Endothelial cell of umbilical vein (primary cell): ENCODE data around the gene CARD14. TPM values are rescaled to one million over a fixed set of nuclear protein-coding genes. Genes with fewer than 3 reads are reported as not detected.

ENCODE experiments used
- BruUV-seq: library from RNA; stranded (reverse); fragments of 400-500 nt; replicated peaks from 2 replicates; lab custom pipeline; 2021; lab: Mats Ljungman, UMichigan
- CTCF ChIA-PET: fragments of 300-600, 350-600 bp; sonication (Branson Sonifier 250); formaldehyde crosslinking; loops from one replicate; lab custom pipeline; 2021; ENCODE audit warnings: antibody characterized with exemption, inconsistent platforms; lab: Charles Lee
- POLR2A ChIA-PET: fragments of 300-600, 350-600 bp; sonication (Branson Sonifier 250); formaldehyde crosslinking; loops from one replicate; lab custom pipeline; 2021; ENCODE audit warnings: antibody characterized with exemption, inconsistent platforms; lab: Charles Lee
- DNase-seq: peaks from one replicate; pipeline ENCODE4 v3.0.0-alpha.2; 2011; ENCODE audit warnings: low read depth, low spot score
- FAIRE-seq: peaks from 2 replicates; lab custom pipeline; 2011; peaks lifted over from hg19 to GRCh38; lab: Jason Lieb, UNC
- H2AFZ ChIP-seq: 2 replicates; pipeline ENCODE4 v1.6.0; 2012; ENCODE audit warnings: low read depth, low read length, control low read depth, inconsistent platforms
- H3K27ac ChIP-seq: 2 replicates; pipeline ENCODE4 v1.5.1; 2011; ENCODE audit warnings: low read depth, mild to moderate bottlenecking, control low read depth, low read length, moderate library complexity; ENCODE audit not compliant: insufficient read depth
- H3K27me3 ChIP-seq, 2 experiments: 2 replicates each; pipeline versions ENCODE4 v1.6.0 to v1.6.1; 2011; ENCODE audit warnings: low read length in 2 of 2, mixed read lengths in 1 of 2; ENCODE audit not compliant: control insufficient read depth in 2 of 2, insufficient read depth in 2 of 2
- H3K36me3 ChIP-seq, 2 experiments: 2 replicates in 1 of 2; 3 replicates in 1 of 2; pipeline ENCODE4 v1.5.1; 2011; ENCODE audit warnings: low read length in 2 of 2, mild to moderate bottlenecking in 1 of 2, moderate library complexity in 1 of 2; ENCODE audit not compliant: control insufficient read depth in 2 of 2, insufficient read depth in 2 of 2; ENCODE audit errors: extremely low read depth in 1 of 2
- H3K4me1 ChIP-seq: 3 replicates; pipeline ENCODE4 v1.5.1; 2011; ENCODE audit warnings: mild to moderate bottlenecking, low read length; ENCODE audit not compliant: control insufficient read depth, insufficient read depth; ENCODE audit errors: extremely low read depth
- H3K4me2 ChIP-seq: 2 replicates; pipeline ENCODE4 v1.6.1; 2011; ENCODE audit warnings: low read length, control low read depth, mixed read lengths; ENCODE audit not compliant: insufficient read depth
- H3K4me3 ChIP-seq, 3 experiments: fragments of 200-600 bp in 1 of 3; sonication (generic), shearing (Covaris generic) in 1 of 3; replicated peaks in 1 of 3; 2 replicates each; pipeline ENCODE4 v1.5.1; 2011 to 2016; ENCODE audit warnings: control low read depth in 3 of 3, low read length in 3 of 3, mild to moderate bottlenecking in 2 of 3, inconsistent platforms in 1 of 3, low read depth in 1 of 3, moderate library complexity in 1 of 3; ENCODE audit not compliant: insufficient read depth in 1 of 3
- H3K79me2 ChIP-seq: 2 replicates; pipeline ENCODE4 v1.6.0; 2012; ENCODE audit warnings: low read length, inconsistent platforms; ENCODE audit not compliant: control insufficient read depth, insufficient read depth
- H3K9ac ChIP-seq: replicated peaks from 2 replicates; pipeline ENCODE3; 2011; ENCODE audit warnings: low read length, control low read depth; ENCODE audit not compliant: insufficient read depth; ENCODE audit errors: extremely low read depth
- H3K9me1 ChIP-seq: replicated peaks from 3 replicates; pipeline ENCODE4 v1.6.0; 2011; ENCODE audit warnings: mild to moderate bottlenecking, low read length; ENCODE audit not compliant: control insufficient read depth, insufficient read depth; ENCODE audit errors: extremely low read depth
- H3K9me3 ChIP-seq: replicated peaks from 2 replicates; pipeline ENCODE4 v1.5.1; 2012; ENCODE audit warnings: low read length, inconsistent platforms; ENCODE audit not compliant: control insufficient read depth, insufficient read depth
- H4K20me1 ChIP-seq: replicated peaks from 2 replicates; pipeline ENCODE3; 2011; ENCODE audit warnings: mild to moderate bottlenecking, low read length; ENCODE audit not compliant: control insufficient read depth, insufficient read depth; ENCODE audit errors: extremely low read depth
- EZH2 ChIP-seq: IDR thresholded peaks from 2 replicates; pipeline ENCODE4 v1.6.1; 2012; ENCODE audit warnings: borderline replicate concordance, low read depth, mild to moderate bottlenecking, moderate library complexity, low read length, inconsistent platforms; ENCODE audit not compliant: severe bottlenecking
- FOS ChIP-seq: IDR thresholded peaks from 2 replicates; pipeline ENCODE4 v1.6.1; 2011; ENCODE audit warnings: mild to moderate bottlenecking, low read length, moderate library complexity, borderline replicate concordance; ENCODE audit not compliant: insufficient read depth
- GATA2 ChIP-seq: IDR thresholded peaks from 2 replicates; pipeline ENCODE4 v1.7.0; 2011; ENCODE audit warnings: low read depth, mild to moderate bottlenecking, moderate library complexity, mixed read lengths, low read length; ENCODE audit not compliant: insufficient read length, insufficient read depth
- JUN ChIP-seq: IDR thresholded peaks from 2 replicates; pipeline ENCODE4 v1.6.1; 2011; ENCODE audit warnings: borderline replicate concordance, low read depth; ENCODE audit not compliant: insufficient read length, insufficient read depth
- MYC ChIP-seq: IDR thresholded peaks from one replicate; pipeline ENCODE4 v1.6.1; 2011; ENCODE audit warnings: mild to moderate bottlenecking, low read depth, low read length
- POLR2A ChIP-seq: IDR thresholded peaks from 2 replicates; pipeline ENCODE4 v1.6.1; 2012; ENCODE audit warnings: low read depth, mild to moderate bottlenecking, control low read depth, low read length
- POLR2AphosphoS5 ChIP-seq: IDR thresholded peaks from 2 replicates; pipeline ENCODE4 v1.6.1; 2012; ENCODE audit warnings: low read depth, mild to moderate bottlenecking, control low read depth, low read length, moderate library complexity; ENCODE audit not compliant: insufficient read depth
- dilution Hi-C: fragments of 300-500 bp; cut with MboI; formaldehyde crosslinking; loops from one replicate; pipeline ENCODE4 v1.15.0; 2019; ENCODE audit warnings: low sequenced_read_pairs; ENCODE audit not compliant: extremely low pct_ligation_motif_present
- intact Hi-C: fragments of 100-400 bp; cut with micrococcal nuclease; formaldehyde crosslinking; loops from one replicate; pipeline ENCODE4 v1.10.0; 2022
- polyA plus RNA-seq, 4 experiments: library from polyadenylated mRNA; depleted of rRNA in 3 of 4; stranded (reverse) in 3 of 4; unstranded in 1 of 4; fragments of >200 nt; gene quantifications; 2 replicates each; pipeline versions ENCODE4 v1.2.1 to v1.2.3, GENCODE V29; 2011 to 2012; ENCODE audit warnings: missing spikeins in 1 of 4
- total RNA-seq: library from RNA; stranded (reverse); gene quantifications from 2 replicates; pipeline ENCODE4 v1.2.3, GENCODE V29; 2021
- TF ChIP-seq, protein P1 (sequence below): IDR thresholded peaks from 2 replicates; pipeline ENCODE4 v1.6.1; 2011; ENCODE audit not compliant: insufficient read depth, insufficient read length
- TF ChIP-seq, protein P2 (sequence below), 2 donors: IDR thresholded peaks; 1 replicate in 1 of 2; 2 replicates in 1 of 2; pipeline ENCODE4 v1.5.1; 2011; ENCODE audit warnings: low read length in 2 of 2, mild to moderate bottlenecking in 2 of 2, moderate library complexity in 2 of 2, control low read depth in 1 of 2, inconsistent platforms in 1 of 2, low read depth in 1 of 2; ENCODE audit not compliant: insufficient read depth in 1 of 2; ENCODE audit errors: extremely low read depth in 1 of 2

The CARD14 gene
- total and polyA plus RNA-seq, 2 donors (not counting 3 experiments of a cell fraction or from before 2014, with no cell fraction given), result not detected

DNA sequence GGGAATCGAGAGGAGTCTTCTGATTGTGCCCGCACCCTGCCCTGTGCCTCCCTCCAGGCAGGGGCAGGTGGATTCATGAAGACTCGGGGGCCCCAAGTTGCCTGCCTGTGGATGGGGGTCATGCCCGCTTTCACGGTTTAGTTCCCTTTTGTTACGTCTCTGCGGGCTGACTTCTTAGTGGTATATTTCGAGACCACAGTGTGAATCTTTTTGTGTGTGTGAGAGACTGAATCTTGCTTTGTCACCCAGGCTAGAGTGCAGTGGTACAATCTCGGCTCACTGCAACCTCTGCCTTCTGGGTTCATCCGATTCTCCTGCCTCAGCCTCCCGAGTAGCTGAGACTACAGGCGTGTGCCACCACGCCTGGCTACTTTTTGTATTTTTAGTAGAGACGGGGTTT lies 72.7 kb downstream of the CARD14 start:
- Histone ChIP-seq H3K27ac (no peak overlapping the region), H3K9ac (no peak overlapping the region), H3K79me2 (no peaks in the 10 kb centered on the region), H3K4me2 (no peak overlapping the region), H4K20me1 (no peaks in the 10 kb centered on the region), H3K4me1 (no peaks in the 10 kb centered on the region), H3K36me3 (peaks cover 2 to 19% of the 10 kb centered on the region in 2 experiments), H2AFZ (no peak overlapping the region), H3K27me3 (no peaks in the 10 kb centered on the region), H3K4me3 (no peak overlapping the region), H3K9me1 (no peaks in the 10 kb centered on the region), H3K9me3 (no peaks in the 10 kb centered on the region)
- dilution Hi-C loops, result no loop called here
- ChIA-PET CTCF (no interaction called here), POLR2A (no interaction called here)
- DNase-seq (no peak), FAIRE-seq (no peak)
- TF ChIP-seq MYC (no peak), JUN (no peak), FOS (no peak), POLR2A (no peak), EZH2 (no peak), GATA2 (no peak), POLR2AphosphoS5 (no peak)
- TF ChIP-seq, protein P1, sequence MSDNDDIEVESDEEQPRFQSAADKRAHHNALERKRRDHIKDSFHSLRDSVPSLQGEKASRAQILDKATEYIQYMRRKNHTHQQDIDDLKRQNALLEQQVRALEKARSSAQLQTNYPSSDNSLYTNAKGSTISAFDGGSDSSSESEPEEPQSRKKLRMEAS, result no peak
- TF ChIP-seq, protein P2, sequence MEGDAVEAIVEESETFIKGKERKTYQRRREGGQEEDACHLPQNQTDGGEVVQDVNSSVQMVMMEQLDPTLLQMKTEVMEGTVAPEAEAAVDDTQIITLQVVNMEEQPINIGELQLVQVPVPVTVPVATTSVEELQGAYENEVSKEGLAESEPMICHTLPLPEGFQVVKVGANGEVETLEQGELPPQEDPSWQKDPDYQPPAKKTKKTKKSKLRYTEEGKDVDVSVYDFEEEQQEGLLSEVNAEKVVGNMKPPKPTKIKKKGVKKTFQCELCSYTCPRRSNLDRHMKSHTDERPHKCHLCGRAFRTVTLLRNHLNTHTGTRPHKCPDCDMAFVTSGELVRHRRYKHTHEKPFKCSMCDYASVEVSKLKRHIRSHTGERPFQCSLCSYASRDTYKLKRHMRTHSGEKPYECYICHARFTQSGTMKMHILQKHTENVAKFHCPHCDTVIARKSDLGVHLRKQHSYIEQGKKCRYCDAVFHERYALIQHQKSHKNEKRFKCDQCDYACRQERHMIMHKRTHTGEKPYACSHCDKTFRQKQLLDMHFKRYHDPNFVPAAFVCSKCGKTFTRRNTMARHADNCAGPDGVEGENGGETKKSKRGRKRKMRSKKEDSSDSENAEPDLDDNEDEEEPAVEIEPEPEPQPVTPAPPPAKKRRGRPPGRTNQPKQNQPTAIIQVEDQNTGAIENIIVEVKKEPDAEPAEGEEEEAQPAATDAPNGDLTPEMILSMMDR (IDR thresholded peaks at IDR 0.05; ENCODE audit: extremely low read depth in 1 of 2, insufficient read depth in 1 of 2, low read depth in 1 of 2, low read length in 2 of 2), result no peak
- BruUV-seq, result no TSS peak
- intact Hi-C loops, result no loop called here
